ENCODE measurements around the gene HOXD9.

Gene HOXD9

DNA sequence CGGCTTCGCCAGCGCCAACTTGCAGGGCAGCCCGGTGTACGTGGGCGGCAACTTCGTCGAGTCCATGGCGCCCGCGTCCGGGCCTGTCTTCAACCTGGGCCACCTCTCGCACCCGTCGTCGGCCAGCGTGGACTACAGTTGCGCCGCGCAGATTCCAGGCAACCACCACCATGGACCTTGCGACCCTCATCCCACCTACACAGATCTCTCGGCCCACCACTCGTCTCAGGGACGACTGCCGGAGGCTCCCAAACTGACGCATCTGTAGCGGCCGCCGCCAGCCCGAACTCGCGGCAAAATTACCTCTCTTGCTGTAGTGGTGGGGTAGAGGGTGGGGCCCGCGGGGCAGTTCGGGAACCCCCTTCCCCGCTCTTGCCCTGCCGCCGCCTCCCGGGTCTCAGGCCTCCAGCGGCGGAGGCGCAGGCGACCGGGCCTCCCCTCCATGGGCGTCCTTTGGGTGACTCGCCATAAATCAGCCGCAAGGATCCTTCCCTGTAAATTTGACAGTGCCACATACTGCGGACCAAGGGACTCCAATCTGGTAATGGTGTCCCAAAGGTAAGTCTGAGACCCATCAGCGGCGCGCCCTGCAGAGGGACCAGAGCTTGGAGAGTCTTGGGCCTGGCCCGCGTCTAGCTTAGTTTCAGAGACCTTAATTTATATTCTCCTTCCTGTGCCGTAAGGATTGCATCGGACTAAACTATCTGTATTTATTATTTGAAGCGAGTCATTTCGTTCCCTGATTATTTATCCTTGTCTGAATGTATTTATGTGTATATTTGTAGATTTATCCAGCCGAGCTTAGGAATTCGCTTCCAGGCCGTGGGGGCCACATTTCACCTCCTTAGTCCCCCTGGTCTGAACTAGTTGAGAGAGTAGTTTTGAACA lies 49.7 kb downstream of the HOXD9 start:
- POLR2A ChIA-PET, result no interaction called here
- CTCF ChIA-PET, result interaction anchor here (0.6 to 1.2 kb wide), 2 partner anchors 141 to 283 kb away, joined by 3 to 4 read pairs; no protein-coding TSS in a partner anchor
- TF ChIP-seq, protein P1, sequence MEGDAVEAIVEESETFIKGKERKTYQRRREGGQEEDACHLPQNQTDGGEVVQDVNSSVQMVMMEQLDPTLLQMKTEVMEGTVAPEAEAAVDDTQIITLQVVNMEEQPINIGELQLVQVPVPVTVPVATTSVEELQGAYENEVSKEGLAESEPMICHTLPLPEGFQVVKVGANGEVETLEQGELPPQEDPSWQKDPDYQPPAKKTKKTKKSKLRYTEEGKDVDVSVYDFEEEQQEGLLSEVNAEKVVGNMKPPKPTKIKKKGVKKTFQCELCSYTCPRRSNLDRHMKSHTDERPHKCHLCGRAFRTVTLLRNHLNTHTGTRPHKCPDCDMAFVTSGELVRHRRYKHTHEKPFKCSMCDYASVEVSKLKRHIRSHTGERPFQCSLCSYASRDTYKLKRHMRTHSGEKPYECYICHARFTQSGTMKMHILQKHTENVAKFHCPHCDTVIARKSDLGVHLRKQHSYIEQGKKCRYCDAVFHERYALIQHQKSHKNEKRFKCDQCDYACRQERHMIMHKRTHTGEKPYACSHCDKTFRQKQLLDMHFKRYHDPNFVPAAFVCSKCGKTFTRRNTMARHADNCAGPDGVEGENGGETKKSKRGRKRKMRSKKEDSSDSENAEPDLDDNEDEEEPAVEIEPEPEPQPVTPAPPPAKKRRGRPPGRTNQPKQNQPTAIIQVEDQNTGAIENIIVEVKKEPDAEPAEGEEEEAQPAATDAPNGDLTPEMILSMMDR (IDR thresholded peaks at IDR 0.05; ENCODE audit: insufficient read depth, low read length, missing control alignments), result no peak
- no peak overlapping the region for H3K4me3 ChIP-seq (ENCODE audit: low read depth, low read length)
- DNase-seq (ENCODE audit: low read depth, low spot score), result no peak

DNA sequence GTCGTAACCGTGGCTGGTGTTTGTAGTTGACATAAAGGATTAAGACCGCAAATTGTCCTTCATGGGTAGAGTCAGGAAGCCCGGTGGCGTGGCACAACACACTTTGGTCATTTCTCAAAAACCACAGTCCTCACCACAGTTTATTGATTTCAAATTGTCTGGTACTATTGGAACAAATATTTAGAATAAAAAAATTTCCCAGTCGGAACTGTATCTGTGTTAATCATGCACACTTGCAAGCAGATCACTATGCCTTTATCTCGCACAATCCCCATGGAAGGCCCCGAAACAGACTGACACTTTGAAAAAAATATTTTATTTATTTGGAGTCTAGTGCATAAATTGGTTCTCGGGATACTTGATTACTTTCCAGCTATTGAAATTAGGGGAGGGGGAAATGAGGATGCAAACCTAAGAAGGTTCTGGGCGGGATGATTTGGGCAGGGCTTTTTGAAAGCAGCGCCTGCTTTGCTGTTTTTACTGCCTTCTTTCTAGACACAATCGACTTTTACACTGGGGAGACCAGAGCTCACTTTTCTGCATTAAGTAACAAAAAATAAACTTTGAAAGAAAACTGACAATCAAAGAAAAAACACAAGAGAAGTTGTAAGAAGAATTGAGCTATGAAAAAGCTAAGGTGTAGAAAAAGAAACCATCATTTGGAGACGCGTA lies 50.5 kb downstream of the HOXD9 start:
- no peak for DNase-seq (ENCODE audit: low read depth, low spot score)
- TF ChIP-seq, protein P1 (IDR thresholded peaks at IDR 0.05; ENCODE audit: insufficient read depth, low read length, missing control alignments), result no peak
- H3K4me3 ChIP-seq (ENCODE audit: low read depth, low read length), result no peak overlapping the region
- ChIA-PET POLR2A (no interaction called here), CTCF (interaction anchor here (1.2 to 1.5 kb wide), 2 partner anchors 14 to 282 kb away, joined by 4 read pairs; no protein-coding TSS in a partner anchor)

DNA sequence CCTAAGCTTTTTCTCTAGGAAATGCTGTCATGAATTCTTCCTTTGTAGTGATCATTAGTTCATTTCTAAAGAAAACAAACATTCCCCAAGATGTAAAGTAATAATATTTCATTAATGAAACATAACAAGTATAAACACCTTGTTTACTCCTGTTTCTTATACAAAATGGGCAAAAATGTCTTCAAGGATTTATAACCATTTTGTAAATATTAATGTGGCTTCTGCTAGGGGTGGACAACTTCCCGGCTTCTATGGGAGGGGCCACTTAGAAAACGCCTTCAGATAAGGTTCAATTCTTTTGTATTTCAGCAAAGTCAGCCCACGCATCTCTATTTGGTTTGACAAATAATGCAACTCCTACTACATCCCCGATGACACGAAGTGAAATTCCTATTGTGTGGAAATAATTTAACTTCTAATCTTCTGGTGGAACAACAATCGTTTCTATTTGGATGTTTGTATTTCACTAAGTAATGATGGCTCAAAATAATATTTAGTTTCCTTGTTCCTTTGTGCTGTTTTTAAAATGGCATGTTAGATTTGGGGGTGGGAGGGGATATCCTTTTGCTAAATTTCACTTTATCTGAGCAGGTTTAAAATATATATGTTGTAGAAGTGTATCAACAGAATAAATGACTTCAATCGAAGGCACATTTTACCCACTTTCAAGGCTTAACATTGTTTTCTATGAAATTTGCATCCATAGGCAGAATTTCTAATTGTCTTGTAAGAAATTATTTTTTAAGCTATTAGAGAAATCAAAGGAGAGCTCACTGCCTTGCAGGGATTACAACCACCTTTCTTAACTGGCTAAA lies 51.3 kb downstream of the HOXD9 start:
- H3K4me3 ChIP-seq (ENCODE audit: low read depth, low read length), result no peak overlapping the region
- POLR2A ChIA-PET, result no interaction called here
- no peak for DNase-seq (ENCODE audit: low read depth, low spot score)
- CTCF ChIA-PET, result interaction anchor here (0.7 to 1.5 kb wide), 6 partner anchors 11 to 281 kb away, joined by 3 to 8 read pairs (median 4); no protein-coding TSS in a partner anchor
- TF ChIP-seq, protein P1 (IDR thresholded peaks at IDR 0.05; ENCODE audit: insufficient read depth, low read length, missing control alignments), result no peak

DNA sequence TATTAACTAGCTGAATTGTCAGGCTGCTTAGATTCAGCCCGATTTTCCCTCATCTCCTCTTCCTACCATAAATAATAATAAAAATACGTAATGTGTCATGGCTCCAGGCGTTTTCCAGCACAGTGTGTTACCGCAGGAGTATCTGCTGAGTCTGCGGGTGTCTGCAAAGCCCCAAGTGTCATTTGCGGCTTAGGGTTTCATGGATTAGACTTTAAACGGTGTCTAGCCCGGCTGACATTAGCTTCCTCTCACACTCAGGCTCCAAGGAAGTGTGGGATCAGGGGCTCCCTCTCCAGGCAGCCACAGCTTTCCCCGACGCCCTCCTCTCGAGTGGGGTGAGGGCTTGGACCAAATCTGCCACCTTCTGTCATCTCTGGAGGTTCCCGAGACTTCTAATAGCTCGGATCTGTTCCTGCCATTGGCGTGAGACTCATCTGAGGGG lies 51.9 kb downstream of the HOXD9 start:
- no peak overlapping the region; the same call in 1 of the 2 replicates for H3K4me3 ChIP-seq (ENCODE audit: low read depth, low read length)
- DNase-seq (ENCODE audit: low read depth, low spot score), result no peak
- TF ChIP-seq, protein P1 (IDR thresholded peaks at IDR 0.05; ENCODE audit: insufficient read depth, low read length, missing control alignments), result no peak
- CTCF ChIA-PET, result interaction anchor here (0.7 to 1.5 kb wide), 7 partner anchors 12 to 380 kb away, joined by 3 to 8 read pairs (median 4); no protein-coding TSS in a partner anchor
- POLR2A ChIA-PET, result no interaction called here

Data from AG04449 (cell line).